Measurements from ENCODE around the gene SH3PXD2B.
"Not testable (repeated sequence)": the region's sequence is repeated elsewhere in the genome, so short reads cannot be mapped to it uniquely, and the experiment has no call there.

GRCh38 chr5:172326901-172327300 is 127.4 kb downstream of the SH3PXD2B start:
- TF ChIP-seq POLR2A, POLR2AphosphoS5, SPI1, TAF1 (IDR thresholded peaks at IDR 0.05; ENCODE audit: low read depth, low read length): not testable (repeated sequence)

Measured in GM12891 (cell line).